ENCODE results near the gene CAB39L.

DNA sequence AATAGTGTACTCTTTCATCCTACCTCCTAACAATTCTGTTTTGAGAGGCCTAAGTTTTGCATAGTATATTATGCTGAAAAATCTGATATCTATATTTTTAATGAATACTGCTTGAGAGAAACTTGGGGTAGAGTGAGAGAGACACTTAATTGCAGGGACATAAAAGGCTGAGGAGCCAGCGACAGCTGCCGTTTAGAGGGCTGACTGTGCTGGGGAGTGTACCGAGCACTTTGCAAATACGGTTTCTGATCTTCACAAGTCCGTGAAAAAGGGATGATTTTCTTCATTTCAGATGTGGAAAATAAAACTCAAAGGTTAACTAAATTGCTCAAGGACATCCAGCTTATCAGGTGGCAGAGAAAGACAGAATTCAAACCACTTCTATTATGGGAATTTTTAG lies 97.4 kb downstream of the CAB39L start:
- TF ChIP-seq, protein P1, sequence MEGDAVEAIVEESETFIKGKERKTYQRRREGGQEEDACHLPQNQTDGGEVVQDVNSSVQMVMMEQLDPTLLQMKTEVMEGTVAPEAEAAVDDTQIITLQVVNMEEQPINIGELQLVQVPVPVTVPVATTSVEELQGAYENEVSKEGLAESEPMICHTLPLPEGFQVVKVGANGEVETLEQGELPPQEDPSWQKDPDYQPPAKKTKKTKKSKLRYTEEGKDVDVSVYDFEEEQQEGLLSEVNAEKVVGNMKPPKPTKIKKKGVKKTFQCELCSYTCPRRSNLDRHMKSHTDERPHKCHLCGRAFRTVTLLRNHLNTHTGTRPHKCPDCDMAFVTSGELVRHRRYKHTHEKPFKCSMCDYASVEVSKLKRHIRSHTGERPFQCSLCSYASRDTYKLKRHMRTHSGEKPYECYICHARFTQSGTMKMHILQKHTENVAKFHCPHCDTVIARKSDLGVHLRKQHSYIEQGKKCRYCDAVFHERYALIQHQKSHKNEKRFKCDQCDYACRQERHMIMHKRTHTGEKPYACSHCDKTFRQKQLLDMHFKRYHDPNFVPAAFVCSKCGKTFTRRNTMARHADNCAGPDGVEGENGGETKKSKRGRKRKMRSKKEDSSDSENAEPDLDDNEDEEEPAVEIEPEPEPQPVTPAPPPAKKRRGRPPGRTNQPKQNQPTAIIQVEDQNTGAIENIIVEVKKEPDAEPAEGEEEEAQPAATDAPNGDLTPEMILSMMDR (conservative IDR thresholded peaks at IDR 0.05; ENCODE audit: low read length), result no peak
- TF ChIP-seq EZH2phosphoT487 (IDR thresholded peaks at IDR 0.05; ENCODE audit: borderline replicate concordance, low read depth, low read length), result no peak
